Activated CD4-positive, alpha-beta T cell treated with anti-CD3 and anti-CD28 coated beads for 24 hours (primary cell): ENCODE measurements around the gene TSHB.
A peak's percentile ranks its signal among the peaks of the same experiment; 100 is the strongest.

Experiments used
- DNase-seq, 2 donors: peaks; one replicate each; pipeline ENCODE4 v3.0.0-alpha.2; 2020; ENCODE audit warnings: low read depth in 2 of 2

Gene TSHB

GRCh38 chr1:115060501-115060900 lies 30.9 kb downstream of the TSHB start:
- DNase-seq = no peak

DNA sequence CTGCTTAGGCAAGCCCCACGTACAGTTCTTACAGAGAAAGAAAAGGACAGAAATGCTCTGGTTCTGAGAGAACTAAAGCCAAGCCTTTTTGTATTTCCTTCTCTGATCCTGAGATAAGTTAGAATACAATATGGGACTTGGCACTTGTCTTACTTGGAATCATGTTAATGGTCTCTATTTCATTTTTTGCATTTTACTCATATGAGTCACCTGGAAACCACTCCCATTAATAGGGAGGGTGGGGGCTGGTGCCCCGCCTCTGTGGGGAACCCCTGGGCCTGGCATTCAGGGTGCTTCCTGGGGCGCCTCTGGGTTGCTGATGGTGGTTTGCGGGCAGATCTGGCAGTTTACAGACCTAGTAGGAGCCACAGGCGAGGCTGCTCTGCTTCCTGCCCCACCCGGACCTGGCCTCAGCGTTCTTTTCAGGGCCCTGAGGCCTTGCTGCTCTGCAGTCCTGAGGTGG lies 32.9 kb downstream of the TSHB start:
- DNase-seq = peak; percentile 61 to 64

- DNase-seq = peak in 1 of 2 donors; percentile 7
Measured at GRCh38 chr1:115063228-115063901, 33.7 kb downstream of the TSHB start.

- DNase-seq = no peak
Measured at GRCh38 chr1:115064461-115064860, 34.8 kb downstream of the TSHB start.

- DNase-seq = no peak
Measured at GRCh38 chr1:115065021-115065420, 35.4 kb downstream of the TSHB start.

DNA sequence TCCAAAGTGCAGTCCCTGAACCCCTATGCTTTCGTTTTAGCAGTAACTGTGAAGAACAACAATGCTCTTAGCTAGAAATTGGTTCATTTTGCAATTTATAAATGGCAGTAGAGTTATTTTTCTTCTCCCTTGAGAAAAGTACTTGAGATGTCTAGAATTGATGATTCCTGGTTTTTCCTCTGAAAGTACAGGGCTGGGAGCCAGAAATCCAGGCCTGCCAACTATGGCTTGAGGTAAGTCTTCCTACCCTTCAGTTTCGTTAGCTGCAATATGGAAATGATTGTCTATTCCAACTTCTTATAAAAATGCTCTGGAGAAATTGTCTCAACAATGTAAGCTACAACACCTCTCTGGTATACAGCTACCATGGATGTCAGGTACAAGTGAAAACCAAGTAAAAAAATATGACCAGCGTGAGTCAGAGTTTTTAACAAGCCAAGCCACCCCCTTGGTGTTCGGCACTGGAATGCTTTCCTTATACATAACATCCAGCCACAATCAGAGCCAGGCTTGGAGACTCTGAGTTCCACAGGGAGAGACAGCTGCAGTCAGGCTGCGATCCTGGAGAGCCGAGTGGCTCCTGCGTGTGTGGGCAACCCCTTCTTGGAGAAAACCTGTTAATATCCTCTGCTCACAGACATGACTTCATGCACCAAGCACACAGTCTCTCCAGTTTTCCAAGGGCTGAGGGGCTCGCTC lies 37.7 kb downstream of the TSHB start:
- DNase-seq = no peak

- DNase-seq = no peak
Measured at GRCh38 chr1:115068826-115069585, 39.4 kb downstream of the TSHB start.

DNA sequence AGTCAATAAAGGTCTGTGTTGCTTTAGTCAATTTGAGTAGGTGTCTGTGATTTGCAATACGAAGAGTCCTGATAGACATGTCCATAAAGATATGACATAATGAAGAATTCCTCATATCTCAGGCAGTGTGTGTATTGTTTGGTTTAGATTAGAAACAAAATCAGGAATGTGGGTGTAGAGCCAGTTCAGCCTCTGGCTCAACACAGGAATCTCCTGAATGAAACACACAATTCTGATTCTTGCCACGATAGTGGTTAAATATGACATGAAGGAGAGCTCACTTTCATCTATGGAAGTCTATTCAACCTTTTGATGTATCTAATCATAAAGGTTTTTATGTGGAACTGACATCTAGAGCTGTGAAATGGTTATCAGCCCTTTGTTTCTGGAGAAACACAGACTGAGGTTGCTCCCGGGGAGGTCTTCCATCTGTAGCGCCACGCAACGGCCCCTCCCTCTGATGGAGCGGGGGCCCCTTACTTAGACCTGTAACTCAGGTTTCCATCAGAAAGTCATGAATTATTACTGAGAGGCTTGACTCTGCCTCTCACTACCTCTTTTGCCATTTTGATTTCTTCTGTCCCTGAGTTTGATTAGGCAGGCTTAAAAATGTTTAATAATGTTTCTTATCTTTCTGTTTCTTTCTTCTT lies 40.2 kb downstream of the TSHB start:
- no peak for DNase-seq

DNA sequence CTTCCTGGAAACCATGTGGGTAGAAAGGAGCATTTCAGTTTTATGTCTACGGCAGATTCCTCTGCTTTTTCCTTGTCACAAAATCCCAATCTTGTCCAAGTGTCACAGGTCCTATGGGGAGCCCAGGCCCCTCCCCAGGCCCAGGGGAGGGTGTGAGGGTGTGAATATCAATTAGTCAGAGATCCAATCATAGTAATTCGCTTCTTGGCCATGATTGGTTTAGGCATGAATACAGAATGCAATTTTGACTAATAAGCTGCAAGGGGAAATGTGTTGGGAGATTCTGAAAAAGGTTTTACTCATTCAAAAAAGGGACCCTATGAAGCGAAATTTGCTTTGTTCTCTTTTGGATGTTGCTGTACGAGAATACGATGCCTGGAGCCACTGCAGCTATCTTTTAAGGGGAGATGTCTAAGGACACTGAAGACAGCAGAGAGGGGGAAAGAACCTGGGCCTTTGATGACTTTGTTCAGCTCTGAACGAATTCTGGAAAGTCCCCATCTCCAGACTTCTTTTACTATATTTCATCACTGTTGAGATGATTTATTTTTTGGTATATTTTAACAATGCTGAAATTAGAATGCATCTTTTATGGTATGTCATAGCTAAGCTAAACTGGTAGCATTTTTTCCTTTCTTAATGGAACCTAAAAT lies 41.5 kb downstream of the TSHB start:
- no peak for DNase-seq

- DNase-seq = no peak
Measured at GRCh38 chr1:115073298-115074087, 43.9 kb downstream of the TSHB start.

GRCh38 chr1:115074839-115075534 lies 45.4 kb downstream of the TSHB start:
- DNase-seq = no peak

DNA sequence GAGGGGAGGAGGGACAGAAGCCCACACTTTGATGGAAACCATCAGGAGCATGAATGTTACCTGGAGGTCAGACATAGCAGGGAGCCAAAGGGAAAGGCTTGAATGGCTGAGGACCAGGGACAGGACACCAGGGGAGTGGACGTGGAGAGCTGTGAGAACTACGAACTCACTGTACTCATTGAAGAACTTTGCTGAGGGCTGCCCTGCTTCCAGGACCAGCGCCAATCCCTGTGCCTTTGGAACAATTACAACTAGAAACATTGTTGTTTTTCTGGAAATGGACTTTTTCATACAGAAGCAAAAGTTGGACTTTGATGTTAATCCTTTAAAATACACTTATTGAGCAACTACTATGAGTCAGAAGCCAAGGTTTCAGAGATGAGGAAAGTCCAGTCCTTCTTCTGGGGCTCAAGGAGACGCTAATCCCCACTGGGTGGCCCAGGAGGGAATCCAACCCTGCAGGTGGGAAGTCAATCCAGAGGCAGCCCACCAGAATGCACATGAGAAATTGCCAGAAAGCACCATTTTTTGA lies 46.8 kb downstream of the TSHB start:
- DNase-seq = no peak

- no peak for DNase-seq
Measured at GRCh38 chr1:115077286-115077983, 47.8 kb downstream of the TSHB start.

- DNase-seq = no peak
Measured at GRCh38 chr1:115077984-115078330, 48.3 kb downstream of the TSHB start.

DNA sequence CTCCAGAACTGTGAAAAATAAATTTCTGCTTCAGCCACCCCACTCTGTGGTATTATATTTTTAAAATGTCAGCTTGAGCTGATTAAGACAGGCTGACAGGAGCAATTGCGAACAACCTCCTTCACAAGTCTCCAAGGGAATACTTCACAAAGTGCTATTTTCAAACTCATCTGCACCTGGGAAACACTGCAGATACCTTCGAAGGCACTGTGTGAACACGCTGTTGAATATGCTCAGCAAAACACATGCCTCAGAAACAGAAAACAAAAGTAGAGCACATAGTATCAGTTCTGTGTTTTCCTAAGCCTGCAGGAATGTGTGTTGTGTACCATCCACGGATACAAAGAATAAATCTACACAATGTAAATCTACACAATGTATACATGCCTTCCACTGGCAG lies 49.1 kb downstream of the TSHB start:
- no peak for DNase-seq

- DNase-seq = no peak
Measured at GRCh38 chr1:115082949-115083348, 53.3 kb downstream of the TSHB start.
